Measurements from ENCODE around the gene OR6N1.

The OR6N1 gene

GRCh38 chr1:158818975-158819431, 47.0 kb upstream of the OR6N1 start:
- H3K9ac ChIP-seq (ENCODE audit: low read length), result no peak overlapping the region
- TF ChIP-seq CTCF (IDR thresholded peaks at IDR 0.05; ENCODE audit: low read length), result no peak
- TF ChIP-seq EZH2 (IDR thresholded peaks at IDR 0.05; ENCODE audit: borderline replicate concordance, low read length), result no peak
- no peak overlapping the region for H3K27ac ChIP-seq (ENCODE audit: low read depth, low read length, poor library complexity, severe bottlenecking)

GRCh38 chr1:158818560-158818959, 46.6 kb upstream of the OR6N1 start:
- no peak overlapping the region for H2AFZ ChIP-seq (ENCODE audit: low read length)
- no peaks in the 10 kb centered on the region for H3K79me2 ChIP-seq (ENCODE audit: insufficient read depth, low read length)
- H3K4me1 ChIP-seq (ENCODE audit: insufficient read depth, low read length, severe bottlenecking), result no peaks in the 10 kb centered on the region
- H3F3A ChIP-seq (ENCODE audit: insufficient read depth, low read length), result no peaks in the 10 kb centered on the region
- no peaks in the 10 kb centered on the region for H3K9me3 ChIP-seq (ENCODE audit: low read length)
- TF ChIP-seq CTCF (IDR thresholded peaks at IDR 0.05; ENCODE audit: low read length), result no peak
- TF ChIP-seq EZH2 (IDR thresholded peaks at IDR 0.05; ENCODE audit: borderline replicate concordance, low read length), result no peak
- no peak overlapping the region for H3K4me3 ChIP-seq (ENCODE audit: low read depth, low read length, poor library complexity, severe bottlenecking)
- H3K9ac ChIP-seq (ENCODE audit: low read length), result no peak overlapping the region
- no peak overlapping the region for H3K27ac ChIP-seq (ENCODE audit: low read depth, low read length, poor library complexity, severe bottlenecking)
- H3K4me2 ChIP-seq (ENCODE audit: low read length), result no peak overlapping the region
- no peaks in the 10 kb centered on the region for H4K20me1 ChIP-seq (ENCODE audit: insufficient read depth, low read length)
- H3K9me2 ChIP-seq (ENCODE audit: low read depth, low read length), result no peaks in the 10 kb centered on the region
- H3K27me3 ChIP-seq (ENCODE audit: insufficient read depth, low read length), result no peaks in the 10 kb centered on the region
- H3K36me3 ChIP-seq (ENCODE audit: insufficient read depth, low read length), result no peaks in the 10 kb centered on the region

More at GRCh38 chr1:158818975-158819431, 47.0 kb upstream of the OR6N1 start:
- Histone ChIP-seq H3F3A (ENCODE audit: insufficient read depth, low read length) (no peaks in the 10 kb centered on the region), H4K20me1 (ENCODE audit: insufficient read depth, low read length) (no peaks in the 10 kb centered on the region), H3K9me2 (ENCODE audit: low read depth, low read length) (no peaks in the 10 kb centered on the region), H3K4me2 (ENCODE audit: low read length) (no peak overlapping the region), H3K36me3 (ENCODE audit: insufficient read depth, low read length) (no peaks in the 10 kb centered on the region), H3K27me3 (ENCODE audit: insufficient read depth, low read length) (no peaks in the 10 kb centered on the region), H3K4me1 (ENCODE audit: insufficient read depth, low read length, severe bottlenecking) (no peaks in the 10 kb centered on the region), H3K79me2 (ENCODE audit: insufficient read depth, low read length) (no peaks in the 10 kb centered on the region), H2AFZ (ENCODE audit: low read length) (no peak overlapping the region), H3K9me3 (ENCODE audit: low read length) (no peaks in the 10 kb centered on the region), H3K4me3 (ENCODE audit: low read depth, low read length, poor library complexity, severe bottlenecking) (no peak overlapping the region)

GRCh38 chr1:158814970-158815369, 43.0 kb upstream of the OR6N1 start:
- Histone ChIP-seq H3K4me3 (ENCODE audit: low read depth, low read length, poor library complexity, severe bottlenecking) (no peak overlapping the region), H3K36me3 (ENCODE audit: insufficient read depth, low read length) (no peaks in the 10 kb centered on the region), H3K27ac (ENCODE audit: low read depth, low read length, poor library complexity, severe bottlenecking) (no peak overlapping the region), H3K4me2 (ENCODE audit: low read length) (no peak overlapping the region), H3K79me2 (ENCODE audit: insufficient read depth, low read length) (no peaks in the 10 kb centered on the region), H3K9ac (ENCODE audit: low read length) (no peak overlapping the region), H3F3A (ENCODE audit: insufficient read depth, low read length) (no peaks in the 10 kb centered on the region), H3K9me3 (ENCODE audit: low read length) (no peaks in the 10 kb centered on the region), H3K27me3 (ENCODE audit: insufficient read depth, low read length) (no peaks in the 10 kb centered on the region), H2AFZ (ENCODE audit: low read length) (no peak overlapping the region), H3K4me1 (ENCODE audit: insufficient read depth, low read length, severe bottlenecking) (no peaks in the 10 kb centered on the region), H3K9me2 (ENCODE audit: low read depth, low read length) (no peaks in the 10 kb centered on the region), H4K20me1 (ENCODE audit: insufficient read depth, low read length) (no peaks in the 10 kb centered on the region)
- no peak for TF ChIP-seq EZH2 (IDR thresholded peaks at IDR 0.05; ENCODE audit: borderline replicate concordance, low read length)
- no peak for TF ChIP-seq CTCF (IDR thresholded peaks at IDR 0.05; ENCODE audit: low read length)
